Loucy (cell line): ENCODE measurements around the gene BCLAF3.
A peak's percentile ranks its signal among the peaks of the same experiment; 100 is the strongest.

ENCODE experiments used
- H2AFZ ChIP-seq: fragments of 200-600 bp; sonication (generic); 2 replicates; pipeline ENCODE4 v1.6.0; 2016; ENCODE audit warnings: antibody characterized with exemption, mild to moderate bottlenecking, low read length, moderate library complexity
- H3F3A ChIP-seq: fragments of 200-600 bp; 2 replicates; pipeline ENCODE4 v1.6.0; 2016; ENCODE audit warnings: antibody characterized with exemption, low read depth, mild to moderate bottlenecking
- H3K27me3 ChIP-seq: fragments of 200-600 bp; sonication (generic); 2 replicates; pipeline ENCODE4 v1.6.1; 2014; ENCODE audit warnings: low read length, mild to moderate bottlenecking; ENCODE audit not compliant: insufficient read depth, poor library complexity, severe bottlenecking
- H3K36me3 ChIP-seq: fragments of 200-600 bp; sonication (generic); 2 replicates; pipeline ENCODE4 v1.6.1; 2016; ENCODE audit warnings: low read length; ENCODE audit not compliant: insufficient read depth
- H3K4me1 ChIP-seq: fragments of 200-600 bp; sonication (generic); 2 replicates; pipeline ENCODE4 v1.5.1; 2014; ENCODE audit warnings: low read length, mild to moderate bottlenecking; ENCODE audit not compliant: insufficient read depth, poor library complexity, severe bottlenecking
- H3K4me2 ChIP-seq: fragments of 200-600 bp; sonication (generic); 2 replicates; pipeline ENCODE4 v1.6.0; 2014; ENCODE audit warnings: antibody characterized with exemption, low read length, low read depth, mild to moderate bottlenecking; ENCODE audit not compliant: poor library complexity, severe bottlenecking
- H3K4me3 ChIP-seq: fragments of 200-600 bp; sonication (generic); 2 replicates; pipeline ENCODE4 v1.5.1; 2014; ENCODE audit warnings: low read length, mild to moderate bottlenecking, mixed read lengths; ENCODE audit not compliant: poor library complexity, severe bottlenecking
- H3K79me2 ChIP-seq: fragments of 200-600 bp; sonication (generic); 2 replicates; pipeline ENCODE4 v1.6.1; 2014; ENCODE audit warnings: low read length; ENCODE audit not compliant: insufficient read depth
- H3K9ac ChIP-seq: fragments of 200-600 bp; sonication (generic); 2 replicates; pipeline ENCODE4 v1.6.0; 2014; ENCODE audit warnings: mild to moderate bottlenecking, low read depth, low read length, moderate library complexity; ENCODE audit not compliant: poor library complexity, severe bottlenecking
- H3K9me2 ChIP-seq: fragments of 200-600 bp; sonication (generic); replicated peaks from 2 replicates; pipeline ENCODE4 v1.6.1; 2016; ENCODE audit warnings: low read depth, low read length, mixed read lengths
- H3K9me3 ChIP-seq: fragments of 200-600 bp; sonication (generic); 2 replicates; pipeline ENCODE4 v1.6.1; 2014; ENCODE audit warnings: mild to moderate bottlenecking, antibody characterized with exemption, low read length, low read depth; ENCODE audit not compliant: insufficient read depth
- H4K20me1 ChIP-seq: fragments of 200-600 bp; sonication (generic); 2 replicates; pipeline ENCODE4 v1.6.0; 2014; ENCODE audit warnings: antibody characterized with exemption, low read length, mild to moderate bottlenecking; ENCODE audit not compliant: insufficient read depth, poor library complexity, severe bottlenecking
- CTCF ChIP-seq: fragments of 200-600 bp; sonication (generic); conservative IDR thresholded peaks from 2 replicates; pipeline ENCODE4 v1.5.1; 2014; ENCODE audit warnings: mild to moderate bottlenecking, antibody characterized with exemption, low read length
- EZH2phosphoT487 ChIP-seq: fragments of 200-600 bp; IDR thresholded peaks from 2 replicates; pipeline ENCODE4 v1.6.1; 2018; ENCODE audit warnings: antibody characterized with exemption, mild to moderate bottlenecking, moderate library complexity, borderline replicate concordance

Gene BCLAF3

GRCh38 chrX:19990556-19991349 lies at the start of gene BCLAF3:
BCLAF3 (minus strand) TSS chrX:19991061; CDS start chrX:19970264, 20,797 bp downstream.
- no peaks in the 10 kb centered on the region for H4K20me1 ChIP-seq
- H3K4me3 ChIP-seq, result peak within 1 kb of the TSS; percentile 79
- no peaks in the 10 kb centered on the region for H3K36me3 ChIP-seq
- H3F3A ChIP-seq, result no peaks in the 10 kb centered on the region
- TF ChIP-seq EZH2phosphoT487 (no peak), CTCF (peak; percentile 55)
- H3K9ac ChIP-seq, result peak within 1 kb of the TSS; percentile 72
- H3K4me2 ChIP-seq, result peak within 1 kb of the TSS; percentile 81
- no peaks in the 10 kb centered on the region for H3K9me2 ChIP-seq
- H2AFZ ChIP-seq, result peak within 1 kb of the TSS; percentile 81; the same call in 1 of the 2 replicates
- H3K79me2 ChIP-seq, result peaks cover 34% of the 10 kb centered on the region
- H3K4me1 ChIP-seq, result peaks cover 13% of the 10 kb centered on the region
- no peaks in the 10 kb centered on the region for H3K9me3 ChIP-seq
- H3K27me3 ChIP-seq, result no peaks in the 10 kb centered on the region

- H3K4me1 ChIP-seq, result no peaks in the 10 kb centered on the region
- H4K20me1 ChIP-seq, result no peaks in the 10 kb centered on the region
- H3K79me2 ChIP-seq, result no peaks in the 10 kb centered on the region
- H3K4me2 ChIP-seq, result no peak overlapping the region
- no peak overlapping the region for H3K4me3 ChIP-seq
- no peaks in the 10 kb centered on the region for H3K36me3 ChIP-seq
- H3K27me3 ChIP-seq, result no peaks in the 10 kb centered on the region
- TF ChIP-seq CTCF, result no peak
- no peak for TF ChIP-seq EZH2phosphoT487
- H2AFZ ChIP-seq, result no peak overlapping the region
- H3K9ac ChIP-seq, result no peak overlapping the region
- no peaks in the 10 kb centered on the region for H3K9me2 ChIP-seq
- no peaks in the 10 kb centered on the region for H3K9me3 ChIP-seq
- no peaks in the 10 kb centered on the region for H3F3A ChIP-seq
These were observed 48.1 kb upstream of the BCLAF3 start for GRCh38 chrX:20038966-20039365.

DNA sequence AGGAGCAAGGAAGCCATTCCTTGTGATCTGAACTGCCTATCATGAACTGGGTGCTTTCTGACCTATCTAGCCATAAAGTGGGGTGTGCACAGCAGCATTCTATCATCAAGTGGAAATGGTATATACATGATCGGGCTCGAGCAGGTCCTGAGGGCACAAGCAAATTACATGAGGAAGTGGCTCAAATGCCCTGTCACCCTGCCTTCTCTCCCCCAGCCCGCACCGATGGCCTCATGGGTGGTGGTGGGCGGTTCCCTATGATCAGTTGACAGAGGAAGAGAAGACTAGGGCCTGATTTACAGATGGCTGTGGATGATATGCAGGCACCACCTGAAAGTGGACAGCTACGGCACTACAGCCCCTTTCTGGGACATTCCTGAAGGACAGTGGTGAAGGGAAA lies 46.3 kb upstream of the BCLAF3 start:
- Histone ChIP-seq H3F3A (no peaks in the 10 kb centered on the region), H3K9me3 (no peaks in the 10 kb centered on the region), H3K9ac (no peak overlapping the region), H3K9me2 (no peaks in the 10 kb centered on the region), H3K79me2 (no peaks in the 10 kb centered on the region), H2AFZ (no peak overlapping the region), H3K4me1 (peaks cover 9% of the 10 kb centered on the region), H3K36me3 (no peaks in the 10 kb centered on the region), H3K4me3 (no peak overlapping the region), H3K4me2 (no peak overlapping the region), H4K20me1 (no peaks in the 10 kb centered on the region), H3K27me3 (no peaks in the 10 kb centered on the region)
- no peak for TF ChIP-seq CTCF
- TF ChIP-seq EZH2phosphoT487, result no peak
